Sigmoid colon (tissue), 3 donors: Measurements from ENCODE around the gene PDLIM4.

Source experiments
- POLR2A ChIP-seq, 2 donors: fragments of 450-650 bp; IDR thresholded peaks; one replicate each; pipeline ENCODE4 v1.6.1; 2016; ENCODE audit warnings: antibody characterized with exemption in 2 of 2, mild to moderate bottlenecking in 2 of 2, moderate library complexity in 2 of 2
- TF ChIP-seq, protein P1 (sequence below), 4 experiments: fragments of 450-650 bp in 3 of 4; fragments of 200-600 bp in 1 of 4; IDR thresholded peaks; one replicate each; pipeline ENCODE4 v1.5.1; 2016 to 2019; ENCODE audit warnings: antibody characterized with exemption in 4 of 4, mild to moderate bottlenecking in 3 of 4, moderate library complexity in 2 of 4

GRCh38 chr5:132271251-132272246 lies 14.1 kb downstream of the PDLIM4 start:
- TF ChIP-seq, protein P1, sequence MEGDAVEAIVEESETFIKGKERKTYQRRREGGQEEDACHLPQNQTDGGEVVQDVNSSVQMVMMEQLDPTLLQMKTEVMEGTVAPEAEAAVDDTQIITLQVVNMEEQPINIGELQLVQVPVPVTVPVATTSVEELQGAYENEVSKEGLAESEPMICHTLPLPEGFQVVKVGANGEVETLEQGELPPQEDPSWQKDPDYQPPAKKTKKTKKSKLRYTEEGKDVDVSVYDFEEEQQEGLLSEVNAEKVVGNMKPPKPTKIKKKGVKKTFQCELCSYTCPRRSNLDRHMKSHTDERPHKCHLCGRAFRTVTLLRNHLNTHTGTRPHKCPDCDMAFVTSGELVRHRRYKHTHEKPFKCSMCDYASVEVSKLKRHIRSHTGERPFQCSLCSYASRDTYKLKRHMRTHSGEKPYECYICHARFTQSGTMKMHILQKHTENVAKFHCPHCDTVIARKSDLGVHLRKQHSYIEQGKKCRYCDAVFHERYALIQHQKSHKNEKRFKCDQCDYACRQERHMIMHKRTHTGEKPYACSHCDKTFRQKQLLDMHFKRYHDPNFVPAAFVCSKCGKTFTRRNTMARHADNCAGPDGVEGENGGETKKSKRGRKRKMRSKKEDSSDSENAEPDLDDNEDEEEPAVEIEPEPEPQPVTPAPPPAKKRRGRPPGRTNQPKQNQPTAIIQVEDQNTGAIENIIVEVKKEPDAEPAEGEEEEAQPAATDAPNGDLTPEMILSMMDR (IDR thresholded peaks at IDR 0.05) = no peak
- no peak for TF ChIP-seq POLR2A (IDR thresholded peaks at IDR 0.05)
